IMR-90 (cell line): ENCODE data around the gene PON1.

ENCODE experiments used
- CHD1 ChIP-seq: IDR thresholded peaks from 2 replicates; pipeline ENCODE4 v1.6.1; 2012; ENCODE audit warnings: low read depth, low read length, improper control_type of control experiment
- CTCF ChIP-seq: conservative IDR thresholded peaks from 2 replicates; pipeline ENCODE4 v1.5.1; 2012; ENCODE audit warnings: mild to moderate bottlenecking, low read depth, low read length, improper control_type of control experiment
- FOS ChIP-seq: fragments of 150-350 bp; IDR thresholded peaks from 2 replicates; pipeline ENCODE4 v1.6.1; 2016; ENCODE audit warnings: low read depth, low read length
- MXI1 ChIP-seq: IDR thresholded peaks from 2 replicates; pipeline ENCODE4 v1.6.1; 2012; ENCODE audit warnings: low read depth, mild to moderate bottlenecking, low read length, moderate library complexity, borderline replicate concordance
- NFE2L2 ChIP-seq: fragments of 150-350 bp; IDR thresholded peaks from 2 replicates; pipeline ENCODE4 v1.6.1; 2016; ENCODE audit warnings: low read depth, mild to moderate bottlenecking, low read length
- POLR2A ChIP-seq: IDR thresholded peaks from 2 replicates; pipeline ENCODE4 v1.6.1; 2012; ENCODE audit warnings: mild to moderate bottlenecking, low read depth, low read length
- RFX5 ChIP-seq: IDR thresholded peaks from 2 replicates; pipeline ENCODE4 v1.8.0; 2012; ENCODE audit warnings: low read depth, mild to moderate bottlenecking, low read length, moderate library complexity
- TF ChIP-seq, protein P1 (sequence below): fragments of 150-350 bp; IDR thresholded peaks from 2 replicates; pipeline ENCODE4 v1.6.1; 2017; ENCODE audit warnings: mild to moderate bottlenecking, antibody characterized with exemption, low read length, low read depth

DNA sequence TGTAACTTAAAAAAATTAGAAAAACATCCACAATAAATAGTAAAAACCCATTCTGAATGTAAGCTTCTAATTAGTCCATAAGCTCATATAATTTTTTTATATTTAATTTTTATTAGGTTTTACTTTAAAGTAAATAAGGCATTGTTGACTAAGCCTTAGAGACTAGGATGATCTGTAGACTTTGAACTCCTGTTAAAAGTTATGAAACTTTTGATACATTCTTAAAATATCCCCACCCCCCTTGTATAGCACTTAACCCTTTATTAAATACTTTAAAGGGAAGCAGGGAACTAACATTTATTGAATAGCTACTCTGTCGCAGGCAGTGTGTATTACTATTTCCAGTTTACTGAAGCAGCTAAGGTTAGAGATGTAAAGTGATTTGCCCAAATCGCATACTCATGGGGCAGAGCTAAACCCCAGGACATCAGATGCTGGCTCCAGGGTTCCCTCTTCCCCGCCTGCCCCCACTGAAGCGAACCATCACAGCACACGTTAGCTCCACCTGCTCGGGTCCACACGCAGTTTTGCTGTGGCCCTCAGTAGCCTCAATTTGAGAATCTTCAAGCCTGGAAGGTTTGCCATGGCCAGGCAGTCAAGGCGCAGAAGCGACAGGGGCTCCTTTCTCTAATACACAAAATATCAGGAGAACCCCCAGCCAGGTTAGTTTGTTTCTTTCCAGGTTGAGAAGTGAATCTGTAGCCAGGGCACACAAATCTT lies 762 bp downstream of the PON1 start:
- no peak for TF ChIP-seq CTCF
- TF ChIP-seq FOS = no peak
- no peak for TF ChIP-seq POLR2A
- no peak for TF ChIP-seq MXI1
- TF ChIP-seq, protein P1, sequence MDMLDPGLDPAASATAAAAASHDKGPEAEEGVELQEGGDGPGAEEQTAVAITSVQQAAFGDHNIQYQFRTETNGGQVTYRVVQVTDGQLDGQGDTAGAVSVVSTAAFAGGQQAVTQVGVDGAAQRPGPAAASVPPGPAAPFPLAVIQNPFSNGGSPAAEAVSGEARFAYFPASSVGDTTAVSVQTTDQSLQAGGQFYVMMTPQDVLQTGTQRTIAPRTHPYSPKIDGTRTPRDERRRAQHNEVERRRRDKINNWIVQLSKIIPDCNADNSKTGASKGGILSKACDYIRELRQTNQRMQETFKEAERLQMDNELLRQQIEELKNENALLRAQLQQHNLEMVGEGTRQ = no peak
- no peak for TF ChIP-seq RFX5
- TF ChIP-seq NFE2L2 = no peak
- TF ChIP-seq CHD1 = no peak
